Upper lobe of left lung (tissue), 4 donors: ENCODE measurements around the gene SPTBN5.

Experiments used
- POLR2A ChIP-seq, 4 donors: fragments of 450-650 bp; IDR thresholded peaks; one replicate each; pipeline ENCODE4 v1.5.1; 2016 to 2017; ENCODE audit warnings: antibody characterized with exemption in 4 of 4, mild to moderate bottlenecking in 2 of 4
- TF ChIP-seq, protein P1 (sequence below), 6 experiments: fragments of 450-650 bp in 4 of 6; fragments of 200-600 bp in 2 of 6; sonication (generic) in 2 of 6; IDR thresholded peaks; one replicate each; pipeline ENCODE4 v1.5.1; 2016 to 2019; ENCODE audit warnings: antibody characterized with exemption in 6 of 6

DNA sequence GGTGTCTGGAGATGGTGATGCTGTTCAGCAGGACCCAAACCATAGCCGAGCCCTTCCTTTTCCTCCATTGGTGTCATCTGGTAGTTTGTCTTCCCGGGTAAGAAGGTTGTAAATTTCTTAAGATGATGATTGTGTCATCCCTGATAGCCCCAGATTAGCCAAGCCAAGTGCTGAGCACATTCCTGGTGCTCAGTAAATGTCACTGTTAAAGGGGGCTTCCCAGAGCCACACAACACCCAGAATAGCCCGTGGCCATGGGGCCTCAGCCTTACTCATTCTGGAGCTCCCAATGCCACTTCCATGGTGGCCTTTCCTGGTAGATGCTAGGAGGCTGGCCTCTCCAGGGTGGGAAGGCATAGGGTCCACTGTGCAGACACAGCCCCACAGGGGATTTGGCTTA, 59.8 kb downstream of the SPTBN5 start:
- TF ChIP-seq POLR2A (IDR thresholded peaks at IDR 0.05): no peak
- TF ChIP-seq, protein P1, sequence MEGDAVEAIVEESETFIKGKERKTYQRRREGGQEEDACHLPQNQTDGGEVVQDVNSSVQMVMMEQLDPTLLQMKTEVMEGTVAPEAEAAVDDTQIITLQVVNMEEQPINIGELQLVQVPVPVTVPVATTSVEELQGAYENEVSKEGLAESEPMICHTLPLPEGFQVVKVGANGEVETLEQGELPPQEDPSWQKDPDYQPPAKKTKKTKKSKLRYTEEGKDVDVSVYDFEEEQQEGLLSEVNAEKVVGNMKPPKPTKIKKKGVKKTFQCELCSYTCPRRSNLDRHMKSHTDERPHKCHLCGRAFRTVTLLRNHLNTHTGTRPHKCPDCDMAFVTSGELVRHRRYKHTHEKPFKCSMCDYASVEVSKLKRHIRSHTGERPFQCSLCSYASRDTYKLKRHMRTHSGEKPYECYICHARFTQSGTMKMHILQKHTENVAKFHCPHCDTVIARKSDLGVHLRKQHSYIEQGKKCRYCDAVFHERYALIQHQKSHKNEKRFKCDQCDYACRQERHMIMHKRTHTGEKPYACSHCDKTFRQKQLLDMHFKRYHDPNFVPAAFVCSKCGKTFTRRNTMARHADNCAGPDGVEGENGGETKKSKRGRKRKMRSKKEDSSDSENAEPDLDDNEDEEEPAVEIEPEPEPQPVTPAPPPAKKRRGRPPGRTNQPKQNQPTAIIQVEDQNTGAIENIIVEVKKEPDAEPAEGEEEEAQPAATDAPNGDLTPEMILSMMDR (IDR thresholded peaks at IDR 0.05): no peak
